CD14-positive monocyte (primary cell): Measurements from ENCODE around the gene LAMB1. TPM values are rescaled to one million over a fixed set of nuclear protein-coding genes. Genes with fewer than 3 reads are reported as not detected.

Experiments
- DNase-seq, 3 donors: peaks; one replicate each; pipeline ENCODE4 v3.0.0-alpha.2; 2011 to 2022
- H2AFZ ChIP-seq: 2 replicates; pipeline ENCODE4 v1.6.0; 2012; ENCODE audit warnings: mild to moderate bottlenecking, low read depth, low read length, inconsistent platforms; ENCODE audit not compliant: insufficient read depth, poor library complexity, severe bottlenecking
- H3K27ac ChIP-seq, 2 donors: 1 replicate in 1 of 2; 2 replicates in 1 of 2; pipeline ENCODE4 v1.5.1; 2012 to 2013; ENCODE audit warnings: low read length in 2 of 2, control low read depth in 1 of 2, inconsistent platforms in 1 of 2, low read depth in 1 of 2, mild to moderate bottlenecking in 1 of 2
- H3K27me3 ChIP-seq, 2 donors: one replicate each; pipeline versions ENCODE4 v1.6.0 to v1.6.1; 2011 to 2013; ENCODE audit warnings: low read length in 2 of 2; ENCODE audit not compliant: control insufficient read depth in 2 of 2, insufficient read depth in 2 of 2
- H3K36me3 ChIP-seq, 2 donors: replicated peaks in 1 of 2; 1 replicate in 1 of 2; 2 replicates in 1 of 2; pipeline versions ENCODE4 v1.5.1 to v1.6.1; 2012 to 2013; ENCODE audit warnings: low read length in 2 of 2, control low read depth in 1 of 2, inconsistent platforms in 1 of 2, mild to moderate bottlenecking in 1 of 2; ENCODE audit not compliant: insufficient read depth in 2 of 2, control insufficient read depth in 1 of 2
- H3K4me1 ChIP-seq, 2 donors: 1 replicate in 1 of 2; 2 replicates in 1 of 2; pipeline versions ENCODE4 v1.5.1 to v1.6.1; 2012 to 2013; ENCODE audit warnings: low read length in 2 of 2, control low read depth in 1 of 2, inconsistent platforms in 1 of 2, mild to moderate bottlenecking in 1 of 2, moderate library complexity in 1 of 2; ENCODE audit not compliant: insufficient read depth in 2 of 2, control insufficient read depth in 1 of 2
- H3K4me2 ChIP-seq: replicated peaks from 2 replicates; pipeline ENCODE3; 2012; ENCODE audit warnings: low read length, moderate library complexity, mild to moderate bottlenecking; ENCODE audit not compliant: poor library complexity, severe bottlenecking; ENCODE audit errors: extremely low read depth
- H3K4me3 ChIP-seq, 3 experiments: fragments of 200-600 bp in 1 of 3; sonication (generic) in 1 of 3; replicated peaks in 1 of 3; 1 replicate in 2 of 3; 2 replicates in 1 of 3; pipeline ENCODE4 v1.5.1; 2011 to 2013; ENCODE audit warnings: low read length in 3 of 3, mild to moderate bottlenecking in 3 of 3, control low read depth in 2 of 3, low read depth in 2 of 3, inconsistent platforms in 1 of 3, moderate library complexity in 1 of 3
- H3K79me2 ChIP-seq: 2 replicates; pipeline ENCODE4 v1.6.0; 2012; ENCODE audit warnings: mild to moderate bottlenecking, control low read depth, inconsistent platforms, low read length, moderate library complexity; ENCODE audit not compliant: insufficient read depth
- H3K9ac ChIP-seq: 2 replicates; pipeline ENCODE4 v1.6.0; 2017; ENCODE audit warnings: low read length, mild to moderate bottlenecking; ENCODE audit not compliant: insufficient read depth, poor library complexity, severe bottlenecking
- H3K9me3 ChIP-seq, 2 donors: replicated peaks in 1 of 2; 1 replicate in 1 of 2; 2 replicates in 1 of 2; pipeline versions ENCODE4 v1.5.1 to v1.6.1; 2012 to 2013; ENCODE audit warnings: low read length in 2 of 2, control low read depth in 1 of 2; ENCODE audit not compliant: control insufficient read depth in 1 of 2, insufficient read depth in 1 of 2
- H4K20me1 ChIP-seq: 2 replicates; pipeline ENCODE4 v1.6.0; 2012; ENCODE audit warnings: mild to moderate bottlenecking, low read length, control low read depth, moderate library complexity; ENCODE audit not compliant: insufficient read depth
- H3K27ac Mint-ChIP-seq, 7 donors: one replicate each; pipeline ENCODE4 v1.8.0; 2020; ENCODE audit warnings: mild to moderate bottlenecking in 7 of 7, mixed read lengths in 7 of 7, moderate library complexity in 6 of 7, inconsistent platforms in 2 of 7
- H3K27me3 Mint-ChIP-seq, 3 donors: one replicate each; pipeline ENCODE4 v1.8.0; 2021 to 2022; ENCODE audit warnings: low read depth in 3 of 3, mild to moderate bottlenecking in 3 of 3, mixed read lengths in 3 of 3, moderate library complexity in 3 of 3, inconsistent platforms in 1 of 3
- H3K36me3 Mint-ChIP-seq, 2 donors: one replicate each; pipeline ENCODE4 v1.8.0; 2020; ENCODE audit warnings: mixed read lengths in 2 of 2, inconsistent platforms in 1 of 2, mild to moderate bottlenecking in 1 of 2
- H3K4me1 Mint-ChIP-seq: one replicate; pipeline ENCODE4 v1.8.0; 2020; ENCODE audit warnings: mild to moderate bottlenecking, mixed read lengths
- H3K4me3 Mint-ChIP-seq, 2 donors: one replicate each; pipeline ENCODE4 v1.8.0; 2020; ENCODE audit warnings: mild to moderate bottlenecking in 2 of 2, mixed read lengths in 2 of 2, moderate library complexity in 1 of 2
- H3K9me3 Mint-ChIP-seq, 7 donors: one replicate each; pipeline ENCODE4 v1.8.0; 2020 to 2022; ENCODE audit warnings: mixed read lengths in 7 of 7, mild to moderate bottlenecking in 6 of 7, moderate library complexity in 6 of 7, inconsistent platforms in 2 of 7
- CTCF ChIP-seq: fragments of 200-600 bp; IDR thresholded peaks from one replicate; pipeline ENCODE4 v1.8.0; 2022; ENCODE audit warnings: antibody characterized with exemption, mild to moderate bottlenecking
- WGBS: methylation state at CpG from one replicate; pipeline ENCODE4 v1.1.5; 2013; ENCODE audit warnings: missing lambda C conversion rate; ENCODE audit not compliant: insufficient coverage; 5-methylcytosine and 5-hydroxymethylcytosine counted together
- intact Hi-C, 2 donors: fragments of 100-400 bp; cut with micrococcal nuclease; formaldehyde crosslinking; loops; one replicate each; pipeline versions ENCODE4 v1.15.0 to v1.15.1; 2023
- polyA plus RNA-seq, 3 donors: library from polyadenylated mRNA; depleted of rRNA in 1 of 3; unstranded in 2 of 3; stranded (reverse) in 1 of 3; fragments of 300-500 nt in 2 of 3; fragments of >200 nt in 1 of 3; fragmentation: Illumina TruSeq in 2 of 3; gene quantifications; 1 replicate in 2 of 3; 2 replicates in 1 of 3; pipeline ENCODE4 v1.2.3, GENCODE V29; 2012 to 2021

The LAMB1 gene
- polyA plus RNA-seq, 3 donors: 0.42 TPM; not detected in 2

- Histone ChIP-seq H3K4me2 (no peak overlapping the region), H3K4me3 (no peak overlapping the region), H3K36me3 (no peaks in the 10 kb centered on the region), H3K27me3 (peaks cover 17 to 42% of the 10 kb centered on the region in 2 donors), H3K4me1 (peaks cover 0 to 2% of the 10 kb centered on the region in 2 donors), H2AFZ (no peak overlapping the region), H3K9ac (no peak overlapping the region), H3K27ac (no peak overlapping the region), H4K20me1 (no peaks in the 10 kb centered on the region), H3K79me2 (no peaks in the 10 kb centered on the region), H3K9me3 (no peaks in the 10 kb centered on the region)
- 100% methylated on average over 1 of the region's 7 CpGs for WGBS
- peaks cover 0 to 3% (median 0%) of the 10 kb centered on the region in 7 donors for H3K9me3 Mint-ChIP-seq
- peaks cover 33 to 50% (median 36%) of the 10 kb centered on the region in 3 donors for H3K27me3 Mint-ChIP-seq
- H3K36me3 Mint-ChIP-seq: no peaks in the 10 kb centered on the region
- no peak overlapping the region for H3K27ac Mint-ChIP-seq
- no peak for DNase-seq
- TF ChIP-seq CTCF: no peak
- intact Hi-C loops: no loop called here
- H3K4me3 Mint-ChIP-seq: no peak overlapping the region
- H3K4me1 Mint-ChIP-seq: peaks cover 2% of the 10 kb centered on the region
Measured at GRCh38 chr7:107996072-107996882, 6.7 kb downstream of the LAMB1 start.

GRCh38 chr7:107995184-107996071 is 7.5 kb downstream of the LAMB1 start:
- Mint-ChIP-seq H3K9me3 (peaks cover 0 to 2% (median 0%) of the 10 kb centered on the region in 7 donors), H3K27me3 (peaks cover 24 to 42% (median 29%) of the 10 kb centered on the region in 3 donors)

More at GRCh38 chr7:107995184-107996071, 7.5 kb downstream of the LAMB1 start:
- Histone ChIP-seq H3K9me3 (no peaks in the 10 kb centered on the region), H3K4me2 (no peak overlapping the region), H3K27ac (no peak overlapping the region), H3K4me1 (no peaks in the 10 kb centered on the region), H3K79me2 (no peaks in the 10 kb centered on the region), H3K4me3 (no peak overlapping the region), H3K36me3 (no peaks in the 10 kb centered on the region), H4K20me1 (no peaks in the 10 kb centered on the region), H3K9ac (no peak overlapping the region), H2AFZ (no peak overlapping the region), H3K27me3 (peaks cover 8 to 34% of the 10 kb centered on the region in 2 donors)
- DNase-seq: no peak
- no peak for TF ChIP-seq CTCF
- 89% methylated on average over 3 of the region's 6 CpGs for WGBS
- Mint-ChIP-seq H3K4me3 (peak overlapping the region in 1 of 2 donors; percentile 40), H3K36me3 (no peaks in the 10 kb centered on the region), H3K27ac (no peak overlapping the region), H3K4me1 (no peaks in the 10 kb centered on the region)
- intact Hi-C loops: no loop called here
